Measurements from ENCODE around the gene RHOF. TPM values are rescaled to one million over a fixed set of nuclear protein-coding genes. Genes with fewer than 3 reads are reported as not detected.

Gene RHOF
- total RNA-seq, 4 donors from 2014 or later: 9.4 to 15.7 (median 12.1) TPM

DNA sequence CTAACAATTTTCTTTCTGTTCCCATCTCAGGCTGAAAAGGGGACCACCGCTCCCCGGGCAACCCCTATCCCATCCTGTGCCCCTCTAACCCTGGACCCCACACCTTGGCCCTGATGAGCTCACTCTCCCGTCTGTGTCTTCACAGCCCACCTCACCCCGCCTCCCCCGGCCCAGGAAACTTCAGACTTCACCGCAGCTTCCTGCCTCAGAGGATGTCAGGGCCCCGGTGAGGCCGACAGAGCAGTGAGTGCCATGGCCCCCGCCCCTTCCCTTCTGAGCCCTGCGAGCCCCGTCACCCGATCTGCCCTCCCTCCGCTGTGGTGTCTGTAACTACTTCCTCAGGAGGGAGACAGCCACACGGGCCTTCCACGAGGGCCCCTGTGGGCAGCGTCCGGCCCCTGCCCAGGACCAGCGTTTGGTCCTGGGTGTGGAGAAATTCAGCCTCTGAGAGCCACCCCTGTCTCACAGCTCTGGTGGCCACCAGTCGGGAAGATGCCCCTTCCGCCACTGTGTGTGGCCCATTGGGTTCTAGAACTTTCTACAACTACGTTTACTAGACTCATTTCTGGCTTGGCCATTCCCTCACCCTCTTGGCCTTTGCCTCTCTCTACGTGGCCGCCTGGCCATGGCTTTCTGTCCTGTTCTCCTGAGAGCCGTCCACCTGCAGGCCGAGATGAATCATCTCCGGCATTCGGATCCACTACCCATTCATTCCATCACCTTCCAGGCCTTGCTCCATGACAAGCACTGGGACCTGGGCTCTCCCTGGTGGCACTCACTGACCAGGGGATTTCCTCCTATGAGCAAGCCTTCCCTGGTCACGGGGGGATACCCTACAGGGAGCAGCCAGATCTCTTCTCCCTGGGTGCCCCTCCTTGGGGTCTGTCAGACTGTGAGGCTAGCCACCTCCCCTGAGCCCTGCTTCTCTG lies 3.4 kb downstream of the RHOF start:
- 75 to 78% methylated on average over 14 to 18 of the region's 28 CpGs for WGBS, 2 donors (ENCODE audit: low coverage in 1 of 2)
- peak overlapping the region in 3 of 4 donors; percentile 39 to 56 (median 51) for H3K27ac ChIP-seq
- H3K9me3 ChIP-seq: no peaks in the 10 kb centered on the region
- no peaks in the 10 kb centered on the region for H3K27me3 ChIP-seq
- TF ChIP-seq POLR2AphosphoS5 (IDR thresholded peaks at IDR 0.05) (no peak), POLR2A (IDR thresholded peaks at IDR 0.05) (peak in 1 of 2 donors; percentile 20)
- H3K4me3 ChIP-seq: no peak overlapping the region
- ATAC-seq: no peak
- no peaks in the 10 kb centered on the region for H3K36me3 ChIP-seq
- H3K4me1 ChIP-seq: peaks cover 0 to 50% (median 14%) of the 10 kb centered on the region in 3 donors

DNA sequence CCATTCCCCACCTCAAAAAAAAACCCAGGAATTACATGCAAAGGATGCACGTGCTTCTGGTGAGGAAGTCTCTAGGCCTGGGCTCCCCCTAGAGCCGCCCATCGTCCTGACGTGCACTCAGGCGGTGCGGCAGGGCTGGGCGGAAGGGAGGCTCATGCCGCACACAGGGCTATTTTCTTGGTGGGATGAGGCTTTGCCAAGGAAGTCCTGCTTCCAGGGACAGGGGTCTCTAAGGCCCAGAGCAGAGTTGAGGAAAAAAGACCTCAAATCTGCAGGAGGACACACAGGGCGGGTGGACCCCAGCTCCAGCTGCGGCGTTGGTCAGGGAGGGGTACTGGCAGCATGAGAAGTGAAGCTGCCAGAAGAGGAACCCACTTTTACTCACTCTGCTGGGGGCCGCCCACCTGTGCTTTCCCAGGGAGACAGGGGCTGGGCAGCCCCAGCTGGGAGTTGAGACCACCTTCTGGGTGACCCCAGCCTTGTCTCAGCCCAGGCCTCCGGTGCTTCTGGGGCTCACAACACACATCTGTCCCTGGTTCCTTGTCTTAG lies 4.2 kb downstream of the RHOF start:
- Histone ChIP-seq H3K27ac (peak overlapping the region in 3 of 4 donors; percentile 39 to 56 (median 51)), H3K4me1 (peaks cover 0 to 50% (median 9%) of the 10 kb centered on the region in 3 donors), H3K36me3 (no peaks in the 10 kb centered on the region), H3K27me3 (no peaks in the 10 kb centered on the region), H3K4me3 (no peak overlapping the region), H3K9me3 (no peaks in the 10 kb centered on the region)
- TF ChIP-seq EP300 (IDR thresholded peaks at IDR 0.05): no peak
- no peak for TF ChIP-seq POLR2A (IDR thresholded peaks at IDR 0.05)
- TF ChIP-seq, protein P1, sequence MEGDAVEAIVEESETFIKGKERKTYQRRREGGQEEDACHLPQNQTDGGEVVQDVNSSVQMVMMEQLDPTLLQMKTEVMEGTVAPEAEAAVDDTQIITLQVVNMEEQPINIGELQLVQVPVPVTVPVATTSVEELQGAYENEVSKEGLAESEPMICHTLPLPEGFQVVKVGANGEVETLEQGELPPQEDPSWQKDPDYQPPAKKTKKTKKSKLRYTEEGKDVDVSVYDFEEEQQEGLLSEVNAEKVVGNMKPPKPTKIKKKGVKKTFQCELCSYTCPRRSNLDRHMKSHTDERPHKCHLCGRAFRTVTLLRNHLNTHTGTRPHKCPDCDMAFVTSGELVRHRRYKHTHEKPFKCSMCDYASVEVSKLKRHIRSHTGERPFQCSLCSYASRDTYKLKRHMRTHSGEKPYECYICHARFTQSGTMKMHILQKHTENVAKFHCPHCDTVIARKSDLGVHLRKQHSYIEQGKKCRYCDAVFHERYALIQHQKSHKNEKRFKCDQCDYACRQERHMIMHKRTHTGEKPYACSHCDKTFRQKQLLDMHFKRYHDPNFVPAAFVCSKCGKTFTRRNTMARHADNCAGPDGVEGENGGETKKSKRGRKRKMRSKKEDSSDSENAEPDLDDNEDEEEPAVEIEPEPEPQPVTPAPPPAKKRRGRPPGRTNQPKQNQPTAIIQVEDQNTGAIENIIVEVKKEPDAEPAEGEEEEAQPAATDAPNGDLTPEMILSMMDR (IDR thresholded peaks at IDR 0.05): no peak
- no peak for TF ChIP-seq POLR2AphosphoS5 (IDR thresholded peaks at IDR 0.05)
- ATAC-seq: no peak
- 40 to 67% methylated on average over 1 to 2 of the region's 13 CpGs for WGBS, 2 donors (ENCODE audit: low coverage in 1 of 2)

DNA sequence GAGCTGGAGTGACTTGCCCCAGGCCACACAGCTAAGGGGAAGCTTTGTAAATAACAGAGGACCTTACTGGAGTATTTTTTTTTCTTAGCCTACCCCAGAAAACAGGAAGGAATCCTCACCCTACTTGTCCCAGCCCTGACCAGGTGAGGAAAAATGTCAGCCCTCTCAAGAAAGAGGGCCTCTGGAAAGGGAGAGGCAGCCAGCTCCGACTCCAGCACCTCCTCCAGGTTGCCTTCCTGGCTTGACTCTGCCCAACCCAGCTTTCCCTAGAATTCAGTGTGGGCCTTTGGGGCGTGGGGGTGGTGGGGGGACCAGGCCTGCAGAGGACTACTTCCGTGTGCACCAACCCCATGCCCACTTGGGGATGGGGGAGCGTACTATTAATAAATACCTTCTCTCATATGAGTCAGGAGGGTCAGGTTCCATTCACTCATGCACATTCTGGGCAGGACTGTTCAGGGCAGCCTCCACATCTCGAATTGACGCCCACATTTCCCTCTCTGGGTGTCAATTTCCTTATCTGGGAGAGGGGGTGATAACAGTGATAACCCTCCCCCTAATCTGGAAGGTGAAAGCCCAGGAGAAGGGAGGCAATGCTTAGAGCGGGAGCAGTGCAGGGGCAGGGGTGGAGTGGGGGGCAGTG lies 5.2 kb downstream of the RHOF start:
- 88 to 100% methylated on average over 2 to 5 of the region's 7 CpGs for WGBS, 2 donors (ENCODE audit: low coverage in 1 of 2)
- H3K27ac ChIP-seq: peak overlapping the region in 1 of 4 donors; percentile 51

DNA sequence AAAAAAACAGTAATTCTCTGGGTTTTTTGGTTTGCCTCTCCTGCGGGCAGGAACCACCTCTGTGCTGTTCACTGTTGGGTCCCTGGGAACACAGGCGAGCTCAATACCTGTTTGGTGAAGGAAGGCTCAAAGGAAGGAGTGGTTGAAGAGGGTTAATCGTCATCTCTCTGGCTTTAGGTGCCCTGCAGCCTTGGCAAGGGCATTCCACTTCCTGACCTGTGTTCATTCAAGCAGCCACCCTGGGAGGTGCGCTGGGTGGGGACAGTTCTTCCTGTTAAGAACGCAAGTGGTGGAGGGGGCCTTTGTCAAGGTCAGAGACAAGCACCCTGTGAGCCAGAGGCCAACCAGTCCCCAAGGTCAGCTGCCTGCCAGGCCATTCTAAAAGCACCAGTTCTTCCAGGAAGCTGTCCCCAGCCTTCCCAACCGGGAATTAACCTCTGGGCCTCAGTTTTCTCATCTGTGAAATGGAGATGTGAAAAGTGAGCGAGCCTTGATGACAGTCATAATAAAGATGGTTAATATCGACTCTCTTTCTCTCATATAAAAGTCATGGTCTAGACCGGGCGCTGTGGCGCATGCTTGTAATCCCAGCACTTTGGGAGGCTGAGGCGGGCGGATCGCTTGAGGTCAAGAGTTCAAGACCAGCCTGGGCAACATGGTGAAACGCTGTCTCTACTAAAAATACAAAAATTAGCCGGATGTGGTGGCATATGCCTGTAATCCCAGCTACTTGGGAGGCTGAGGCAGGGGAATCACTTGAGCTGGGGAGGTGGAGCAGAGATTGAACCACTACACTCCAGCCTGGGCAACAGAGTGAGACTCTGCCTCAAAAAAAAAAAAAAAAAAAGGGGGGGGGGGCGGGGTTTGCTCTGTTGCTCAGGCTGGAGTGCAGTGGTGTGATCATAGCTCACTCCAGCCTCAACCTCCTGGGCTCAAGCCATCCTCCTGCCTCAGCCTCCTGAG lies 6.1 kb downstream of the RHOF start:
- Histone ChIP-seq H3K27me3 (no peaks in the 10 kb centered on the region), H3K4me1 (peaks cover 0 to 40% (median 2%) of the 10 kb centered on the region in 3 donors), H3K9me3 (no peaks in the 10 kb centered on the region), H3K27ac (peak overlapping the region in 3 of 4 donors; percentile 2 to 43 (median 35)), H3K36me3 (no peaks in the 10 kb centered on the region), H3K4me3 (no peak overlapping the region)
- WGBS, 2 donors (ENCODE audit: low coverage in 1 of 2): 79 to 96% methylated on average over 5 to 15 of the region's 17 CpGs
- TF ChIP-seq EP300 (IDR thresholded peaks at IDR 0.05) (no peak), POLR2A (IDR thresholded peaks at IDR 0.05) (no peak), POLR2AphosphoS5 (IDR thresholded peaks at IDR 0.05) (no peak)
- TF ChIP-seq, protein P1 (IDR thresholded peaks at IDR 0.05): no peak
- ATAC-seq: no peak

More for the DNA sequence above, 5.2 kb downstream of the RHOF start:
- Histone ChIP-seq H3K4me1 (peaks cover 0 to 45% (median 5%) of the 10 kb centered on the region in 3 donors), H3K9me3 (no peaks in the 10 kb centered on the region), H3K36me3 (no peaks in the 10 kb centered on the region), H3K27me3 (no peaks in the 10 kb centered on the region), H3K4me3 (no peak overlapping the region)
- no peak for TF ChIP-seq EP300 (IDR thresholded peaks at IDR 0.05)
- no peak for TF ChIP-seq POLR2A (IDR thresholded peaks at IDR 0.05)
- TF ChIP-seq, protein P1 (IDR thresholded peaks at IDR 0.05): no peak
- no peak for TF ChIP-seq POLR2AphosphoS5 (IDR thresholded peaks at IDR 0.05)
- ATAC-seq: no peak

Data from gastroesophageal sphincter (tissue), 4 donors.